ENCODE results near the gene MS4A8. TPM values are rescaled to one million over a fixed set of nuclear protein-coding genes. Genes with fewer than 3 reads are reported as not detected.

The MS4A8 gene
- total RNA-seq, 1 experiment from 2014 or later = not detected

GRCh38 chr11:60764879-60765278 is 65.5 kb downstream of the MS4A8 start:
- no peak overlapping the region for H2BK120ac ChIP-seq (ENCODE audit: low read depth, low read length, poor library complexity, severe bottlenecking)
- TF ChIP-seq CTCF (conservative IDR thresholded peaks at IDR 0.05) = no peak
- WGBS (ENCODE audit: extremely low coverage, insufficient read length, low lambda C conversion rate) = no CpG with 5 or more reads among the region's 1 CpG

More at GRCh38 chr11:60764879-60765278, 65.5 kb downstream of the MS4A8 start:
- no peak overlapping the region for H4K8ac ChIP-seq (replicated peaks; ENCODE audit: insufficient read length, low read depth, low read length)
- H3K27me3 ChIP-seq (ENCODE audit: insufficient read depth, low read length) = no peaks in the 10 kb centered on the region
- no peaks in the 10 kb centered on the region for H3K23me2 ChIP-seq (ENCODE audit: insufficient read length, low read depth, low read length, poor library complexity, severe bottlenecking)
- H3K18ac ChIP-seq (ENCODE audit: insufficient read length, low read depth, low read length) = no peak overlapping the region
- H3K4me1 ChIP-seq (ENCODE audit: insufficient read depth, low read length) = no peaks in the 10 kb centered on the region
- no peak overlapping the region for H4K5ac ChIP-seq (ENCODE audit: insufficient read length, low read depth, low read length)
- no peak overlapping the region for H2BK12ac ChIP-seq (ENCODE audit: insufficient read length, low read depth, low read length)
- H2AK5ac ChIP-seq (ENCODE audit: insufficient read length, low read length) = no peak overlapping the region
- H3K79me2 ChIP-seq (ENCODE audit: insufficient read depth, low read length) = no peaks in the 10 kb centered on the region
- no peak overlapping the region for H3K9ac ChIP-seq (ENCODE audit: extremely low read depth, insufficient read length, low read length)
- Mint-ChIP-seq H3K9me3 (peaks cover 3% of the 10 kb centered on the region in 2 experiments; a peak in 3 of 5 replicates), H3K27me3 (ENCODE audit: low read depth) (peaks cover 22% of the 10 kb centered on the region), H3K27ac (no peak overlapping the region), H3K4me1 (peaks cover 10 to 19% of the 10 kb centered on the region in 2 experiments), H3K4me3 (no peak overlapping the region), H3K36me3 (ENCODE audit: insufficient read depth in 1 of 3, low read depth in 3 of 3) (peaks cover 0 to 5% (median 0%) of the 10 kb centered on the region in 3 experiments; a peak in 1 of 7 replicates)
- no peak for DNase-seq
- H2BK20ac ChIP-seq (ENCODE audit: low read depth, low read length, poor library complexity, severe bottlenecking) = no peak overlapping the region
- no peak overlapping the region for H2BK5ac ChIP-seq (ENCODE audit: insufficient read length, low read length)
- no peaks in the 10 kb centered on the region for H4K20me1 ChIP-seq (ENCODE audit: control insufficient read depth, insufficient read depth, insufficient read length)
- no peak overlapping the region for H3T11ph ChIP-seq (ENCODE audit: low read length)
- no peak overlapping the region for H3K56ac ChIP-seq (ENCODE audit: insufficient read length, low read depth, low read length)
- no peaks in the 10 kb centered on the region for H3K9me3 ChIP-seq (ENCODE audit: control insufficient read depth, low read depth, low read length)
- H3K27ac ChIP-seq (ENCODE audit: insufficient read length, low read depth, low read length) = no peak overlapping the region
- H3K14ac ChIP-seq (ENCODE audit: insufficient read depth, low read length) = no peak overlapping the region
- no peak overlapping the region for H2BK15ac ChIP-seq (ENCODE audit: low read depth, low read length)
- no peak overlapping the region for H3K23ac ChIP-seq (ENCODE audit: insufficient read length, low read depth, low read length)
- H4K91ac ChIP-seq (ENCODE audit: insufficient read length, low read depth, low read length) = no peak overlapping the region
- H3K4me2 ChIP-seq (ENCODE audit: insufficient read depth, insufficient read length, low read length) = no peak overlapping the region
- H2AFZ ChIP-seq (ENCODE audit: low read length) = no peak overlapping the region
- no peak overlapping the region for H3K4ac ChIP-seq (ENCODE audit: low read depth, low read length)
- no peaks in the 10 kb centered on the region for H3K79me1 ChIP-seq (ENCODE audit: insufficient read depth, low read depth, low read length, poor library complexity, severe bottlenecking)
